A549 (cell line): ENCODE results near the gene P4HA2. TPM values are rescaled to one million over a fixed set of nuclear protein-coding genes. Genes with fewer than 3 reads are reported as not detected.

Source experiments
- ATAC-seq, 2 experiments: fragments of 200-7000 bp in 1 of 2; fragments of >200 bp in 1 of 2; cut with Nextera tagmentation in 1 of 2; cut with Tn5 transposase in 1 of 2; 3 replicates each; pipeline versions ENCODE4 v1.8.0 to v1.9.1; 2018 to 2020; ENCODE audit warnings: mild to moderate bottlenecking in 1 of 2, moderate library complexity in 1 of 2
- CTCF ChIA-PET: fragments of 300-600 bp; sonication (Branson Sonifier 250); formaldehyde crosslinking; extraction: SDS; loops from one replicate; lab custom pipeline; 2021; ENCODE audit warnings: antibody characterized with exemption, inconsistent platforms; lab: Yijun Ruan, JAX
- POLR2A ChIA-PET: fragments of 350-600 bp; formaldehyde crosslinking; extraction: SDS; loops from one replicate; lab custom pipeline; 2021; ENCODE audit warnings: antibody characterized with exemption, inconsistent platforms; lab: Yijun Ruan, JAX
- DNase-seq, 2 experiments: peaks; one replicate each; pipeline versions ENCODE4 v3.0.0 to v3.0.0-alpha.2; 2011 to 2016; ENCODE audit warnings: low read depth in 1 of 2, low spot score in 1 of 2
- FAIRE-seq: peaks from 2 replicates; lab custom pipeline; 2011; peaks lifted over from hg19 to GRCh38; lab: Jason Lieb, UNC
- H3K27ac ChIP-seq, 2 experiments: fragments of >200 bp; sonication (Bioruptor Twin); formaldehyde crosslinking; 3 replicates each; pipeline ENCODE4 v1.5.1; 2016 to 2017
- H3K4me1 ChIP-seq: fragments of >200 bp; sonication (Bioruptor Twin); formaldehyde crosslinking; 3 replicates; pipeline ENCODE4 v1.6.1; 2016
- H3K4me2 ChIP-seq: fragments of >200 bp; sonication (Bioruptor Twin); formaldehyde crosslinking; 3 replicates; pipeline ENCODE4 v1.6.1; 2016
- H3K4me3 ChIP-seq: fragments of >200 bp; sonication (Bioruptor Twin); formaldehyde crosslinking; 3 replicates; pipeline ENCODE4 v1.5.1; 2016
- H3K9me3 ChIP-seq: fragments of >200 bp; sonication (Bioruptor Twin); formaldehyde crosslinking; 3 replicates; pipeline ENCODE4 v1.6.1; 2016
- ATOH8 ChIP-seq: fragments of 250-450 bp; sonication (Bioruptor Pico); IDR thresholded peaks from 2 replicates; pipeline ENCODE4 v1.5.0; 2020; ENCODE audit warnings: low read depth, mild to moderate bottlenecking, moderate library complexity
- BHLHE40 ChIP-seq: IDR thresholded peaks from 2 replicates; pipeline ENCODE4 v1.6.1; 2012; ENCODE audit warnings: low read depth, low read length, inconsistent platforms
- E2F6 ChIP-seq: IDR thresholded peaks from 2 replicates; pipeline ENCODE4 v1.6.1; 2012; ENCODE audit warnings: low read depth, borderline replicate concordance
- EHMT2 ChIP-seq: fragments of 200-600 bp; sonication (generic); IDR thresholded peaks from 2 replicates; pipeline ENCODE4 v1.6.1; 2016; ENCODE audit warnings: antibody characterized with exemption, low read depth, mild to moderate bottlenecking, moderate library complexity
- FOXS1 ChIP-seq: fragments of 250-450 bp; sonication (Bioruptor Pico); IDR thresholded peaks from 2 replicates; pipeline ENCODE4 v1.5.0; 2020; ENCODE audit warnings: mild to moderate bottlenecking, moderate library complexity
- HMGXB4 ChIP-seq: fragments of 250-450 bp; sonication (Bioruptor Pico); IDR thresholded peaks from 2 replicates; pipeline ENCODE4 v1.5.0; 2021; ENCODE audit warnings: mild to moderate bottlenecking, moderate library complexity, borderline replicate concordance
- JUNB ChIP-seq: fragments of >200 bp; sonication (Bioruptor Twin); formaldehyde crosslinking; IDR thresholded peaks from 2 replicates; pipeline ENCODE4 v1.6.1; 2016
- KDM1A ChIP-seq: fragments of 200-600 bp; sonication (generic); IDR thresholded peaks from 2 replicates; pipeline ENCODE4 v1.6.1; 2016; ENCODE audit warnings: low read depth, mild to moderate bottlenecking
- PBX3 ChIP-seq: IDR thresholded peaks from 2 replicates; pipeline ENCODE4 v1.6.1; 2012
- PHF8 ChIP-seq: fragments of 200-600 bp; sonication (generic); IDR thresholded peaks from 2 replicates; pipeline ENCODE4 v1.6.1; 2016; ENCODE audit warnings: low read depth, mild to moderate bottlenecking, antibody characterized with exemption, moderate library complexity, borderline replicate concordance
- POLR2A ChIP-seq: IDR thresholded peaks from 2 replicates; pipeline ENCODE4 v1.6.1; 2012; ENCODE audit warnings: mild to moderate bottlenecking, low read length
- RARB ChIP-seq: fragments of 250-450 bp; sonication (Bioruptor Pico); IDR thresholded peaks from 2 replicates; pipeline ENCODE4 v1.8.0; 2021; ENCODE audit warnings: mild to moderate bottlenecking, moderate library complexity
- RNF2 ChIP-seq: fragments of 200-600 bp; sonication (generic); IDR thresholded peaks from 2 replicates; pipeline ENCODE4 v1.6.1; 2016; ENCODE audit warnings: low read depth, mild to moderate bottlenecking, antibody characterized with exemption, moderate library complexity, borderline replicate concordance
- TFCP2L1 ChIP-seq: fragments of 250-450 bp; sonication (Bioruptor Pico); IDR thresholded peaks from 2 replicates; pipeline ENCODE4 v1.5.0; 2021; ENCODE audit warnings: mild to moderate bottlenecking
- TP53 ChIP-seq: fragments of 250-450 bp; sonication (Bioruptor Pico); IDR thresholded peaks from 2 replicates; pipeline ENCODE4 v1.5.0; 2021; ENCODE audit warnings: mild to moderate bottlenecking, moderate library complexity
- ZFP36 ChIP-seq: fragments of 450-650 bp; IDR thresholded peaks from 2 replicates; pipeline ENCODE4 v1.6.1; 2014; ENCODE audit warnings: borderline replicate concordance; ENCODE audit not compliant: partially characterized antibody
- ZSCAN20 ChIP-seq: fragments of 250-450 bp; sonication (Bioruptor Pico); IDR thresholded peaks from 2 replicates; pipeline ENCODE4 v1.8.0; 2022; ENCODE audit warnings: mild to moderate bottlenecking, moderate library complexity
- WGBS: methylation state at CpG from one replicate; pipeline ENCODE4 v1.1.6; 2017; ENCODE audit errors: missing lambda C conversion rate; 5-methylcytosine and 5-hydroxymethylcytosine counted together
- polyA plus RNA-seq, 4 experiments: library from polyadenylated mRNA; depleted of rRNA in 3 of 4; stranded (reverse); fragments of >200 nt; fragmentation: RNase III in 1 of 4; extraction: RNeasy Plus Mini Kit Qiagen cat#74134 plus additional on column Dnase treatment in 1 of 4; gene quantifications; 2 replicates in 3 of 4; 3 replicates in 1 of 4; pipeline ENCODE4 v1.2.3, GENCODE V29; 2011 to 2017
- TF ChIP-seq, protein P1 (sequence below): fragments of 150-350 bp; IDR thresholded peaks from 2 replicates; pipeline ENCODE4 v1.6.1; 2014; ENCODE audit warnings: low read depth, mild to moderate bottlenecking, low read length
- TF ChIP-seq, protein P2 (sequence below): fragments of 200-600 bp; sonication (generic); IDR thresholded peaks from 2 replicates; pipeline ENCODE4 v1.6.1; 2016; ENCODE audit warnings: antibody characterized with exemption, mild to moderate bottlenecking, moderate library complexity

The P4HA2 gene
- polyA plus RNA-seq, 2 of the 4 experiments (the other 2 are of a cell fraction) = 36.4 to 45.0 TPM

- Histone ChIP-seq H3K4me1 (0 out of 3 replicates have a peak, but pooled peaks cover 3% of the 10 kb centered on the region), H3K4me3 (no peak overlapping the region), H3K9me3 (no peaks in the 10 kb centered on the region), H3K27ac (no peak overlapping the region), H3K4me2 (no peak overlapping the region)
- no peak for FAIRE-seq
- WGBS = 88% methylated on average over 1 of the region's 1 CpG
- peak in 1 of 2 experiments; percentile 39 for DNase-seq
- ChIA-PET CTCF (no interaction called here), POLR2A (no interaction called here)
- TF ChIP-seq BHLHE40 (no peak), POLR2A (no peak), KDM1A (no peak), HMGXB4 (no peak), RARB (CRISPR knock-in tag) (no peak)
- TF ChIP-seq, protein P1, sequence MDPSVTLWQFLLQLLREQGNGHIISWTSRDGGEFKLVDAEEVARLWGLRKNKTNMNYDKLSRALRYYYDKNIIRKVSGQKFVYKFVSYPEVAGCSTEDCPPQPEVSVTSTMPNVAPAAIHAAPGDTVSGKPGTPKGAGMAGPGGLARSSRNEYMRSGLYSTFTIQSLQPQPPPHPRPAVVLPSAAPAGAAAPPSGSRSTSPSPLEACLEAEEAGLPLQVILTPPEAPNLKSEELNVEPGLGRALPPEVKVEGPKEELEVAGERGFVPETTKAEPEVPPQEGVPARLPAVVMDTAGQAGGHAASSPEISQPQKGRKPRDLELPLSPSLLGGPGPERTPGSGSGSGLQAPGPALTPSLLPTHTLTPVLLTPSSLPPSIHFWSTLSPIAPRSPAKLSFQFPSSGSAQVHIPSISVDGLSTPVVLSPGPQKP = no peak
- peak in 1 of 2 experiments; percentile 53; a peak in 3 of 6 replicates for ATAC-seq
Measured at GRCh38 chr5:132184588-132184987, 43.1 kb downstream of the P4HA2 start.

GRCh38 chr5:132183723-132184122, 43.9 kb downstream of the P4HA2 start:
- Histone ChIP-seq H3K4me2 (no peak overlapping the region), H3K27ac (no peak overlapping the region), H3K4me1 (0 out of 3 replicates have a peak, but pooled peaks cover 3% of the 10 kb centered on the region), H3K9me3 (no peaks in the 10 kb centered on the region), H3K4me3 (no peak overlapping the region)
- CTCF ChIA-PET = no interaction called here
- ATAC-seq = no peak
- WGBS = 73% methylated on average over 2 of the region's 2 CpGs
- no peak for FAIRE-seq
- no peak for DNase-seq
- POLR2A ChIA-PET = no interaction called here
- TF ChIP-seq JUNB (no peak), E2F6 (no peak), HMGXB4 (no peak), RNF2 (no peak), FOXS1 (no peak), ATOH8 (no peak), TP53 (no peak), PHF8 (no peak), ZFP36 (no peak), ZSCAN20 (CRISPR knock-in tag) (no peak), TFCP2L1 (no peak), PBX3 (no peak), EHMT2 (no peak)
- TF ChIP-seq, protein P2, sequence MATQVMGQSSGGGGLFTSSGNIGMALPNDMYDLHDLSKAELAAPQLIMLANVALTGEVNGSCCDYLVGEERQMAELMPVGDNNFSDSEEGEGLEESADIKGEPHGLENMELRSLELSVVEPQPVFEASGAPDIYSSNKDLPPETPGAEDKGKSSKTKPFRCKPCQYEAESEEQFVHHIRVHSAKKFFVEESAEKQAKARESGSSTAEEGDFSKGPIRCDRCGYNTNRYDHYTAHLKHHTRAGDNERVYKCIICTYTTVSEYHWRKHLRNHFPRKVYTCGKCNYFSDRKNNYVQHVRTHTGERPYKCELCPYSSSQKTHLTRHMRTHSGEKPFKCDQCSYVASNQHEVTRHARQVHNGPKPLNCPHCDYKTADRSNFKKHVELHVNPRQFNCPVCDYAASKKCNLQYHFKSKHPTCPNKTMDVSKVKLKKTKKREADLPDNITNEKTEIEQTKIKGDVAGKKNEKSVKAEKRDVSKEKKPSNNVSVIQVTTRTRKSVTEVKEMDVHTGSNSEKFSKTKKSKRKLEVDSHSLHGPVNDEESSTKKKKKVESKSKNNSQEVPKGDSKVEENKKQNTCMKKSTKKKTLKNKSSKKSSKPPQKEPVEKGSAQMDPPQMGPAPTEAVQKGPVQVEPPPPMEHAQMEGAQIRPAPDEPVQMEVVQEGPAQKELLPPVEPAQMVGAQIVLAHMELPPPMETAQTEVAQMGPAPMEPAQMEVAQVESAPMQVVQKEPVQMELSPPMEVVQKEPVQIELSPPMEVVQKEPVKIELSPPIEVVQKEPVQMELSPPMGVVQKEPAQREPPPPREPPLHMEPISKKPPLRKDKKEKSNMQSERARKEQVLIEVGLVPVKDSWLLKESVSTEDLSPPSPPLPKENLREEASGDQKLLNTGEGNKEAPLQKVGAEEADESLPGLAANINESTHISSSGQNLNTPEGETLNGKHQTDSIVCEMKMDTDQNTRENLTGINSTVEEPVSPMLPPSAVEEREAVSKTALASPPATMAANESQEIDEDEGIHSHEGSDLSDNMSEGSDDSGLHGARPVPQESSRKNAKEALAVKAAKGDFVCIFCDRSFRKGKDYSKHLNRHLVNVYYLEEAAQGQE = no peak
